Vagina (tissue), 2 donors: ENCODE results near the gene TFDP2. TPM values are rescaled to one million over a fixed set of nuclear protein-coding genes. Genes with fewer than 3 reads are reported as not detected.

Experiments used
- DNase-seq, 2 donors: peaks; one replicate each; pipeline ENCODE4 v3.0.0-alpha.2; 2017; ENCODE audit errors: extremely low spot score in 2 of 2
- H3K27ac ChIP-seq: fragments of 200-600 bp; sonication (generic); one replicate; pipeline ENCODE4 v1.5.1; 2019
- H3K27me3 ChIP-seq: fragments of 200-600 bp; sonication (generic); one replicate; pipeline ENCODE4 v1.5.1; 2019
- H3K36me3 ChIP-seq, 2 donors: fragments of 200-600 bp; sonication (generic); one replicate each; pipeline ENCODE4 v1.5.1; 2017 to 2019
- H3K4me1 ChIP-seq: fragments of 200-600 bp; sonication (generic); one replicate; pipeline ENCODE4 v1.5.1; 2019
- H3K4me3 ChIP-seq, 2 donors: fragments of 200-600 bp; sonication (generic); 1 replicate in 1 of 2; 2 replicates in 1 of 2; pipeline ENCODE4 v1.5.1; 2016 to 2019
- H3K9me3 ChIP-seq: fragments of 200-600 bp; sonication (generic); one replicate; pipeline ENCODE4 v1.5.1; 2019
- POLR2A ChIP-seq, 2 donors: fragments of 450-650 bp; IDR thresholded peaks; one replicate each; pipeline ENCODE4 v1.6.1; 2017; ENCODE audit warnings: antibody characterized with exemption in 2 of 2, mild to moderate bottlenecking in 2 of 2, moderate library complexity in 2 of 2
- POLR2AphosphoS5 ChIP-seq, 2 donors: sonication (generic); formaldehyde crosslinking; IDR thresholded peaks; one replicate each; pipeline ENCODE4 v1.9.0; 2017; ENCODE audit warnings: antibody characterized with exemption in 2 of 2, mild to moderate bottlenecking in 2 of 2, low read depth in 1 of 2; ENCODE audit not compliant: insufficient read depth in 1 of 2
- intact Hi-C: fragments of 100-400 bp; cut with DNase I; formaldehyde crosslinking; loops from one replicate; pipeline ENCODE4 v1.15.1; 2023
- total RNA-seq: library from RNA; depleted of rRNA; stranded (reverse); fragments of >200 nt; gene quantifications from one replicate; pipeline ENCODE4 v1.2.3, GENCODE V29; 2016
- TF ChIP-seq, protein P1 (sequence below), 3 experiments: fragments of 450-650 bp in 2 of 3; fragments of 200-600 bp in 1 of 3; sonication (generic) in 1 of 3; IDR thresholded peaks; one replicate each; pipeline ENCODE4 v1.5.1; 2017 to 2019; ENCODE audit warnings: antibody characterized with exemption in 3 of 3, mild to moderate bottlenecking in 2 of 3, moderate library complexity in 2 of 3

The TFDP2 gene
- total RNA-seq, 1 donor from 2014 or later: 24.8 TPM

GRCh38 chr3:142051351-142051750 is 98.0 kb downstream of the TFDP2 start:
- no peak overlapping the region for H3K27ac ChIP-seq
- no peaks in the 10 kb centered on the region for H3K9me3 ChIP-seq
- H3K27me3 ChIP-seq: no peaks in the 10 kb centered on the region
- H3K4me3 ChIP-seq: no peak overlapping the region
- no peak for DNase-seq
- intact Hi-C loops: no loop called here
- H3K4me1 ChIP-seq: no peaks in the 10 kb centered on the region
- TF ChIP-seq POLR2A (IDR thresholded peaks at IDR 0.05): no peak
- TF ChIP-seq POLR2AphosphoS5 (IDR thresholded peaks at IDR 0.05; ENCODE audit: insufficient read depth in 1 of 2, low read depth in 1 of 2): no peak
- TF ChIP-seq, protein P1, sequence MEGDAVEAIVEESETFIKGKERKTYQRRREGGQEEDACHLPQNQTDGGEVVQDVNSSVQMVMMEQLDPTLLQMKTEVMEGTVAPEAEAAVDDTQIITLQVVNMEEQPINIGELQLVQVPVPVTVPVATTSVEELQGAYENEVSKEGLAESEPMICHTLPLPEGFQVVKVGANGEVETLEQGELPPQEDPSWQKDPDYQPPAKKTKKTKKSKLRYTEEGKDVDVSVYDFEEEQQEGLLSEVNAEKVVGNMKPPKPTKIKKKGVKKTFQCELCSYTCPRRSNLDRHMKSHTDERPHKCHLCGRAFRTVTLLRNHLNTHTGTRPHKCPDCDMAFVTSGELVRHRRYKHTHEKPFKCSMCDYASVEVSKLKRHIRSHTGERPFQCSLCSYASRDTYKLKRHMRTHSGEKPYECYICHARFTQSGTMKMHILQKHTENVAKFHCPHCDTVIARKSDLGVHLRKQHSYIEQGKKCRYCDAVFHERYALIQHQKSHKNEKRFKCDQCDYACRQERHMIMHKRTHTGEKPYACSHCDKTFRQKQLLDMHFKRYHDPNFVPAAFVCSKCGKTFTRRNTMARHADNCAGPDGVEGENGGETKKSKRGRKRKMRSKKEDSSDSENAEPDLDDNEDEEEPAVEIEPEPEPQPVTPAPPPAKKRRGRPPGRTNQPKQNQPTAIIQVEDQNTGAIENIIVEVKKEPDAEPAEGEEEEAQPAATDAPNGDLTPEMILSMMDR (IDR thresholded peaks at IDR 0.05): no peak
- H3K36me3 ChIP-seq: no peaks in the 10 kb centered on the region

GRCh38 chr3:142047021-142047369 is 102.3 kb downstream of the TFDP2 start:
- H3K36me3 ChIP-seq: no peaks in the 10 kb centered on the region
- H3K4me1 ChIP-seq: no peaks in the 10 kb centered on the region
- H3K27me3 ChIP-seq: no peaks in the 10 kb centered on the region
- TF ChIP-seq POLR2AphosphoS5 (IDR thresholded peaks at IDR 0.05; ENCODE audit: insufficient read depth in 1 of 2, low read depth in 1 of 2) (no peak), POLR2A (IDR thresholded peaks at IDR 0.05) (no peak)
- TF ChIP-seq, protein P1 (IDR thresholded peaks at IDR 0.05): no peak
- intact Hi-C loops: no loop called here
- no peak overlapping the region for H3K27ac ChIP-seq
- no peak for DNase-seq
- H3K4me3 ChIP-seq: no peak overlapping the region
- H3K9me3 ChIP-seq: no peaks in the 10 kb centered on the region

- TF ChIP-seq POLR2A (IDR thresholded peaks at IDR 0.05) (no peak), POLR2AphosphoS5 (IDR thresholded peaks at IDR 0.05; ENCODE audit: insufficient read depth in 1 of 2, low read depth in 1 of 2) (no peak)
- TF ChIP-seq, protein P1 (IDR thresholded peaks at IDR 0.05): no peak
- intact Hi-C loops: no loop called here
- DNase-seq: no peak
- H3K4me3 ChIP-seq: no peak overlapping the region
- H3K27me3 ChIP-seq: no peaks in the 10 kb centered on the region
- no peak overlapping the region for H3K27ac ChIP-seq
- no peaks in the 10 kb centered on the region for H3K36me3 ChIP-seq
- H3K4me1 ChIP-seq: no peaks in the 10 kb centered on the region
- no peaks in the 10 kb centered on the region for H3K9me3 ChIP-seq
Measured at GRCh38 chr3:142046320-142047020, 102.9 kb downstream of the TFDP2 start.

- no peak for DNase-seq
- Histone ChIP-seq H3K27ac (no peak overlapping the region), H3K9me3 (no peaks in the 10 kb centered on the region), H3K36me3 (no peaks in the 10 kb centered on the region), H3K27me3 (no peaks in the 10 kb centered on the region), H3K4me1 (no peaks in the 10 kb centered on the region), H3K4me3 (no peak overlapping the region)
- TF ChIP-seq POLR2A (IDR thresholded peaks at IDR 0.05): no peak
- TF ChIP-seq, protein P1 (IDR thresholded peaks at IDR 0.05): no peak
- no peak for TF ChIP-seq POLR2AphosphoS5 (IDR thresholded peaks at IDR 0.05; ENCODE audit: insufficient read depth in 1 of 2, low read depth in 1 of 2)
- intact Hi-C loops: no loop called here
Measured at GRCh38 chr3:142040941-142041491, 108.3 kb downstream of the TFDP2 start.

DNA sequence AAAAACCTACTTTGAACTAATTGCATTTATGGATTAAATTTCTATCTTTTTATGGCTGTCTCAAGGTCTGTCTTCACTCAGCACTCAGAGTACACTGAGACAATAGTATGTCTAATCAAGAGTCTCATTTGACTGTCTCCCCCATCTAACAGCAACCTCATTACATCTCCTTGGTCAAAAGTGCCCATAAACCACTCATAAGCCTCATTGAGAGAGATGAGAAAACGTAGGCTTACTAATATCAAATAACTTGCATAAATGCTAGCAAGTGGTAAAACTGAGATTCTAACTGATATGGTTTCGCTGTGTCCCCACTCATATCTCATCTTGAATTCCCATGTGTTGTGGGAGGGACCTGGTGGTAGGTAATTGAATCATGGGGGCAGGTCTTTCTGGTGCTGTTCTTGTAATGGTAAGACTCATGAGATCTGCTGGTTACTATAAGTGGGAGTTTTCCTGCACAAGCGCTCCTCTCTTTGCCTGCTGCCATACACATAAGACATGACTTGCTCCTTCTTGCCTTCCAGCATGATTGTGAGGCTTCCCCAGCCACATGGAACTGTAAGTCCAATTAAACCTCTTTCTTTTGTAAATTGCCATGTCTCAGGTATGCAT is 113.9 kb downstream of the TFDP2 start:
- Histone ChIP-seq H3K4me1 (no peaks in the 10 kb centered on the region), H3K36me3 (no peaks in the 10 kb centered on the region), H3K27ac (no peak overlapping the region), H3K9me3 (no peaks in the 10 kb centered on the region), H3K4me3 (no peak overlapping the region), H3K27me3 (no peaks in the 10 kb centered on the region)
- intact Hi-C loops: no loop called here
- DNase-seq: no peak
- TF ChIP-seq, protein P1 (IDR thresholded peaks at IDR 0.05): no peak
- TF ChIP-seq POLR2AphosphoS5 (IDR thresholded peaks at IDR 0.05; ENCODE audit: insufficient read depth in 1 of 2, low read depth in 1 of 2) (no peak), POLR2A (IDR thresholded peaks at IDR 0.05) (no peak)
